Measurements from ENCODE around the gene PAGR1. TPM values are rescaled to one million over a fixed set of nuclear protein-coding genes. Genes with fewer than 3 reads are reported as not detected.
A peak's percentile ranks its signal among the peaks of the same experiment; 100 is the strongest.

PAGR1 gene
- total and polyA plus RNA-seq, 5 donors = 13.7 to 33.8 (median 16.0) TPM

- Histone ChIP-seq H3K4me1 (ENCODE audit: control insufficient read depth, insufficient read depth, low read length) (peaks cover 2% of the 10 kb centered on the region), H3K4me3 (ENCODE audit: low read length) (peak overlapping the region; percentile 27), H3K9me3 (ENCODE audit: control insufficient read depth, low read length) (no peaks in the 10 kb centered on the region), H3K27ac (ENCODE audit: low read length) (peak overlapping the region; percentile 85), H3K27me3 (ENCODE audit: control insufficient read depth, insufficient read depth) (no peaks in the 10 kb centered on the region)
- no peak for ATAC-seq
- DNase-seq = peak; percentile 35 to 76 (median 69)
- 37% methylated on average over 25 of the region's 25 CpGs for WGBS
- intact Hi-C loops (cut with DNase I) = no loop called here
Measured at GRCh38 chr16:29808219-29808900, 7.6 kb upstream of the PAGR1 start.

DNA sequence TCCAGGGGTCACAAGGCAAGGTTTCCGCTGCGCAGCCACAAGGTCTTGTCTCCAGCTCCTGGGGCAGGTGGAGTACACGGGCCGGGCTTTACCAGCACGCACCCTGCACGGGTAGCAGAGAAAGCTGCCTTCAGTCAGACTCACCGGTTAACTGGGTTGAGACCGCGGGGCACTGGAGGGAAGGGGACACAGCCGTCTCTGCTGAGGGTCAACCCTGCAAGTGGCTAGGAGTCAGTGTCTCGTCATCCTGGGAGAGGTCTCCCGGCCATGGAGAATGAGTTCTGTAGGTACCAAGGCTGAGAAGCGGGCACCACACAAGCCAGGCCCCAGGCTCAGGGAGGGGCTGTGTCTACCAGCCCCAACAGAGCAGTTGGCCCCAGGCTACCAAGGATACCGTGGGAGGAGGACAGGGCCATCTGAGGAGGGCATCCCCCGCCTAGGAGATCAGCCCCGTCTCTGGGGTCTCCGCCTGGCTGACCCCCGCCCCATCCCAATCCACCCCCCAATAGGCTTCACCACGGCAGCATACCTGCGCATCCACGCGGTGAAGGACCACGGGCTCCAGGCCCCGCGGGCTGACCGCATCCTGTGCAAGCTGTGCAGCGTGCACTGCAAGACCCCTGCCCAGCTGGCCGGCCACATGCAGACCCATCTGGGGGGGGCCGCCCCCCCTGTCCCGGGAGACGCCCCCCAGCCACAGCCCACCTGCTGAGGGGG, 6.8 kb upstream of the PAGR1 start:
- Histone ChIP-seq H3K9me3 (ENCODE audit: control insufficient read depth, low read length) (no peaks in the 10 kb centered on the region), H3K27me3 (ENCODE audit: control insufficient read depth, insufficient read depth) (no peaks in the 10 kb centered on the region), H3K27ac (ENCODE audit: low read length) (no peak overlapping the region), H3K4me3 (ENCODE audit: low read length) (no peak overlapping the region), H3K4me1 (ENCODE audit: control insufficient read depth, insufficient read depth, low read length) (peaks cover 2% of the 10 kb centered on the region)
- DNase-seq (peak; percentile 40 to 74 (median 72)), ATAC-seq (no peak)
- WGBS = 75% methylated on average over 31 of the region's 31 CpGs
- intact Hi-C loops (cut with DNase I) = no loop called here

GRCh38 chr16:29809850-29810698, 5.9 kb upstream of the PAGR1 start:
- Histone ChIP-seq H3K9me3 (ENCODE audit: control insufficient read depth, low read length) (no peaks in the 10 kb centered on the region), H3K4me1 (ENCODE audit: control insufficient read depth, insufficient read depth, low read length) (peaks cover 2% of the 10 kb centered on the region), H3K27me3 (ENCODE audit: control insufficient read depth, insufficient read depth) (no peaks in the 10 kb centered on the region), H3K27ac (ENCODE audit: low read length) (peak overlapping the region; percentile 63), H3K4me3 (ENCODE audit: low read length) (no peak overlapping the region)
- intact Hi-C loops (cut with DNase I) = loop anchor here in 2 of 4 donors (2.0 to 10.0 kb wide), 2 partner anchors 19 to 185 kb away; partner anchors contain the start of genes HIRIP3 (in 1 of the 2), INO80E (in 1 of the 2) and KIF22 (in 1 of the 2)
- ATAC-seq (no peak), DNase-seq (peak in 2 of 3 donors; percentile 71 to 73)
- 42% methylated on average over 23 of the region's 23 CpGs for WGBS

DNA sequence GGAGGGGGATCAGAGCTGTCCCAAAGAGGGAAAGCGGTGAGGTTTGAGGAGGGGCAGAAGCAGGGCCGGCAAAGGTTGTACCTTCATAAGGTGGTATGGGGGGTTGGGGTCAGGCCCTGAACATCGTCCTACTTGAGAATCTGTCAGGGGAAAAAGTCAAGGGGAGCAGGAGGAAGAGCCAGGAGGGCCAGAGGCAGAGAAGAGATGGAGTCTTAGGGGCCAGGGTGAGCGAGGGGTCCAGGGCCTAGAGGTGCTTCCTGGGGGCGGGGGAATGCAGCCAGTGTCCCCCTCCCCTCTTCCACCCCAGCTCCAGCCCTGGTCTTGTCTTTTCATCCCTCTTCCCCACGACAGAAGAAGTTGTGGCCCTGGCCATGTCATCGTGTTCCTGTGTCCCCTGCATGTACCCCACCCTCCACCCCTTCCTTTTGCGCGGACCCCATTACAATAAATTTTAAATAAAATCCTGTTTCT, 5.2 kb upstream of the PAGR1 start:
- Histone ChIP-seq H3K27ac (ENCODE audit: low read length) (peak overlapping the region; percentile 63), H3K9me3 (ENCODE audit: control insufficient read depth, low read length) (no peaks in the 10 kb centered on the region), H3K4me3 (ENCODE audit: low read length) (no peak overlapping the region), H3K27me3 (ENCODE audit: control insufficient read depth, insufficient read depth) (no peaks in the 10 kb centered on the region), H3K4me1 (ENCODE audit: control insufficient read depth, insufficient read depth, low read length) (peaks cover 2% of the 10 kb centered on the region)
- 22% methylated on average over 9 of the region's 9 CpGs for WGBS
- ATAC-seq (no peak), DNase-seq (peak in 1 of 3 donors; percentile 41)
- intact Hi-C loops (cut with DNase I) = loop anchor here in 2 of 4 donors (2.0 to 10.0 kb wide), 2 partner anchors 20 to 184 kb away; partner anchors contain the start of genes HIRIP3 (in 1 of the 2), INO80E (in 1 of the 2) and KIF22 (in 1 of the 2)

- intact Hi-C loops (cut with DNase I) = loop anchor here in 2 of 4 donors (2.0 to 10.0 kb wide), 2 partner anchors 21 to 183 kb away; partner anchors contain the start of genes HIRIP3 (in 1 of the 2), INO80E (in 1 of the 2) and KIF22 (in 1 of the 2)
- DNase-seq (peak; percentile 98 to 99 (median 98)), ATAC-seq (peak; percentile 76 to 79)
- no peaks in the 10 kb centered on the region for H3K27me3 ChIP-seq (ENCODE audit: control insufficient read depth, insufficient read depth)
- peaks cover 2% of the 10 kb centered on the region for H3K4me1 ChIP-seq (ENCODE audit: control insufficient read depth, insufficient read depth, low read length)
- H3K4me3 ChIP-seq (ENCODE audit: low read length) = peak overlapping the region; percentile 44
- no peaks in the 10 kb centered on the region for H3K9me3 ChIP-seq (ENCODE audit: control insufficient read depth, low read length)
- WGBS = under 1% methylated on average over 31 of the region's 31 CpGs
- H3K27ac ChIP-seq (ENCODE audit: low read length) = peak overlapping the region; percentile 89
Measured at GRCh38 chr16:29811170-29811895, 4.6 kb upstream of the PAGR1 start.

DNA sequence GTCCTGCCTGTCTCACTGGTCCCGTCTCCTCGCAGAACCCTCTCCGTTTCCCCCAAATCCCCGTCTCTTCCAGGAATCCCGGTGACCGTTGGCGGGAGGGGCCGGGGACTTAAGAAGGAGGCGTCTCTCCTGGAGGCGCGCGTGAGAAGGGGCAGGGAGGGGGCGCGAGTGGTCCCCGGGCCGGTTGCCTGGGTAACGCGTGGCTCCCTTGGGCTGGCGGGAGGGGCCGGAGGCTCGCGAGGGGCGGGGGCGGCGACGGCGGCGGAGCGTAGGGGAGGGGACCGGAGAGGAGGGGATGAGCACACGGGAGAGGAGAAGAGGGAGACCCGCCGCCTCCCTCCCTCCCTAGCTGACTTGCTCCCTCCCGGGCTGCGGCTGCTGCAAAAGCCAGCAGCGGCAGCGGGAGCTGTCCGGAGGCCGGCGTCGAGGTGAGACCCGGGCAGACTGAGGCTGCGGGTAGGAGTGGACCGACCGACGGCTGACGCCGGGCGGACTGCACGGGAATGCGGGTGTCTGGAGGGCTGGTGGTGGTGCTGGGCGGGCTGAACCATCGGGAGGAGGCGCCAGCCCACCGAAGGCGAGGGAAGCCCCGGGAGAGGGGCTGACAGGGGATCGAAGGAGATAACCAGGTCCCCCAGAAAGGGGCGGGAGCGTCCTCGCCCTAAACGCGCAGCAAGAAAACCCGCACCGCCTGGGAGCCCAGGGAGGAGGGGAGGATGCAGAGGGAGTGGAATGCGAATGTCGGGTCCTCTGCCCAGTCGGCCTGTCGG, 3.9 kb upstream of the PAGR1 start, which contains the start of gene PRRT2:
TSS of gene PRRT2 (plus strand) at position 298 of the 770 bp plus-strand sequence. CDS start 862 bp downstream, outside the sequence.
- ATAC-seq (peak in 1 of 2 donors; percentile 2), DNase-seq (peak; percentile 71 to 93 (median 91))
- peak within 1 kb of the TSS; percentile 44 for H3K4me3 ChIP-seq (ENCODE audit: low read length)
- no peaks in the 10 kb centered on the region for H3K9me3 ChIP-seq (ENCODE audit: control insufficient read depth, low read length)
- intact Hi-C loops (cut with DNase I) = loop anchor here in 2 of 4 donors (2.0 to 10.0 kb wide), 2 partner anchors 21 to 183 kb away; partner anchors contain the start of genes HIRIP3 (in 1 of the 2), INO80E (in 1 of the 2) and KIF22 (in 1 of the 2)
- H3K27me3 ChIP-seq (ENCODE audit: control insufficient read depth, insufficient read depth) = no peaks in the 10 kb centered on the region
- H3K4me1 ChIP-seq (ENCODE audit: control insufficient read depth, insufficient read depth, low read length) = peaks cover 4% of the 10 kb centered on the region
- WGBS = 2% methylated on average over 69 of the region's 69 CpGs
- H3K27ac ChIP-seq (ENCODE audit: low read length) = peak within 1 kb of the TSS; percentile 89

GRCh38 chr16:29812754-29813643, 3.0 kb upstream of the PAGR1 start:
- intact Hi-C loops (cut with DNase I) = loop anchor here in 1 of 4 donors (10.0 kb wide), 1 partner anchor 182 kb away; the partner anchor contains the start of genes HIRIP3 and INO80E
- no peaks in the 10 kb centered on the region for H3K27me3 ChIP-seq (ENCODE audit: control insufficient read depth, insufficient read depth)
- WGBS = 69% methylated on average over 9 of the region's 9 CpGs
- peak overlapping the region; percentile 26 for H3K27ac ChIP-seq (ENCODE audit: low read length)
- peak in 1 of 3 donors; percentile 41 for DNase-seq
- H3K4me1 ChIP-seq (ENCODE audit: control insufficient read depth, insufficient read depth, low read length) = peaks cover 4% of the 10 kb centered on the region
- H3K4me3 ChIP-seq (ENCODE audit: low read length) = no peak overlapping the region
- no peaks in the 10 kb centered on the region for H3K9me3 ChIP-seq (ENCODE audit: control insufficient read depth, low read length)
- no peak for ATAC-seq

GRCh38 chr16:29813644-29814562, 2.0 kb upstream of the PAGR1 start:
- no peaks in the 10 kb centered on the region for H3K27me3 ChIP-seq (ENCODE audit: control insufficient read depth, insufficient read depth)
- no peak overlapping the region for H3K4me3 ChIP-seq (ENCODE audit: low read length)
- peaks cover 3% of the 10 kb centered on the region for H3K4me1 ChIP-seq (ENCODE audit: control insufficient read depth, insufficient read depth, low read length)
- no peaks in the 10 kb centered on the region for H3K9me3 ChIP-seq (ENCODE audit: control insufficient read depth, low read length)
- intact Hi-C loops (cut with DNase I) = loop anchor here in 1 of 4 donors (10.0 kb wide), 1 partner anchor 181 kb away; the partner anchor contains the start of genes HIRIP3 and INO80E
- no peak overlapping the region for H3K27ac ChIP-seq (ENCODE audit: low read length)
- ATAC-seq = no peak
- 69% methylated on average over 24 of the region's 24 CpGs for WGBS
- DNase-seq = peak in 2 of 3 donors; percentile 57 to 67

Measured in right cardiac atrium (tissue), 5 donors.